ENCODE data around the gene WTIP.

Gene WTIP

DNA sequence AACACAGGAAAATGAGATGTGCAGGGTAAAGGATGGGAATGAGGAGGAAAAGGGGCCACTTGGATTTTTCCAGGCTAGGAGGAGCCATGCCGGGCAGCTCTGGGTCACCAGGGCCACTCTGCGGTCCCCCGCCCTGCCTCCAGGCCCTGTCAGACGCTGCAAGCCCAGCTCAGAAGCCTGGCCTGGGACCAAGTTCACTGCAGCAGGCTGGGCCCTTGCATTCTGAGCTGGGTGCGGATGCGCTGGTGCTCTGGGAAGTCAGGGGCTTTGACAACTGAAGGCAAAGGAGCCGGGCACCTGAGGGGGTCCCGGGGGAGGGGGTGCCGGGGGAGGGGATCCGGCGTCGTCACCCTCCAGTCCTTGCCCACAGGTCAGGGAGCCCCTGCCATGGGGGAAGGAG, 77.5 kb downstream of the WTIP start:
- in situ Hi-C loops (cut with MboI; ENCODE audit: low sequenced_read_pairs), result no loop called here

DNA sequence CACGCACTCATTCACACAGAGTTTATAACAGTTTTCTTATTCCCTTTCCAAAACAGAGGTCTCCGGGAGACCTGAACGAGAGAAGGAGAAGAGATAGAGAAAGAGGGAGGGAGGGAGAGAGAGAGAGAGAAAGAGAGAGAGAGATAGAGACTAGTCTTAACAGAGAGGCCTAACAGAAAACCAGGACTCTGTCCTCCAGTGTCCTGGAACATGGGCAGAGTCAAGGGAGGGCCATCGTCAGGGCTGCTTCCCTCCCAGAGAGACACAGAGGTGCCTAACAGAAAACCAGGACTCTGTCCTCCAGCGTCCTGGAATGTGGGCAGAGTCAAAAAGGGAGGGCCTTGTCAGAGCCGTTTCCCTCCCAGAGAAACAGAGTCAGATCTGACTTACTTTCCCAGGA, 78.7 kb downstream of the WTIP start:
- in situ Hi-C loops (cut with MboI; ENCODE audit: low sequenced_read_pairs), result no loop called here

Measured in HL-60/S4 treated with phorbol 12-myristate 13-acetate at 8.2 ng/mL for 4 days and 3 days (cell line).